ENCODE measurements around the gene SMC6.

SMC6 gene

GRCh38 chr2:17646838-17647701, 106.5 kb downstream of the SMC6 start:
- peak; percentile 18 to 79 for DNase-seq

- DNase-seq, result peak; percentile 24 to 78
Measured at GRCh38 chr2:17646081-17646554, 107.5 kb downstream of the SMC6 start.

GRCh38 chr2:17644997-17645720, 108.5 kb downstream of the SMC6 start:
- DNase-seq, result no peak

GRCh38 chr2:17643031-17643615, 110.5 kb downstream of the SMC6 start:
- DNase-seq, result peak; percentile 53 to 88

- no peak for DNase-seq
Measured at GRCh38 chr2:17640406-17640805, 113.2 kb downstream of the SMC6 start.

- DNase-seq, result peak in 1 of 2 experiments; percentile 50
Measured at GRCh38 chr2:17638196-17638743, 115.3 kb downstream of the SMC6 start.

- DNase-seq, result no peak
Measured at GRCh38 chr2:17637131-17637906, 116.3 kb downstream of the SMC6 start.

GRCh38 chr2:17636257-17636656, 117.4 kb downstream of the SMC6 start:
- DNase-seq, result no peak

- DNase-seq, result peak in 1 of 2 experiments; percentile 54
Measured at GRCh38 chr2:17634997-17635396, 118.6 kb downstream of the SMC6 start.

GRCh38 chr2:17630089-17630488, 123.5 kb downstream of the SMC6 start:
- DNase-seq, result no peak

- DNase-seq, result peak in 1 of 2 experiments; percentile 73
Measured at GRCh38 chr2:17628349-17629261, 125.0 kb downstream of the SMC6 start.

- DNase-seq, result no peak
Measured at GRCh38 chr2:17627434-17627833, 126.2 kb downstream of the SMC6 start.

GRCh38 chr2:17626986-17627385, 126.6 kb downstream of the SMC6 start:
- no peak for DNase-seq

- DNase-seq, result no peak
Measured at GRCh38 chr2:17625446-17625845, 128.2 kb downstream of the SMC6 start.

GRCh38 chr2:17621781-17622180, 131.8 kb downstream of the SMC6 start:
- DNase-seq, result no peak

GRCh38 chr2:17620841-17621240, 132.8 kb downstream of the SMC6 start:
- DNase-seq, result no peak

- peak; percentile 13 to 75 for DNase-seq
Measured at GRCh38 chr2:17620280-17620679, 133.3 kb downstream of the SMC6 start.

GRCh38 chr2:17617955-17618354, 135.7 kb downstream of the SMC6 start:
- DNase-seq, result no peak

- DNase-seq, result no peak
Measured at GRCh38 chr2:17617516-17617915, 136.1 kb downstream of the SMC6 start.

GRCh38 chr2:17616405-17616804, 137.2 kb downstream of the SMC6 start:
- DNase-seq, result no peak

GRCh38 chr2:17615728-17616351, 137.8 kb downstream of the SMC6 start:
- DNase-seq, result peak in 1 of 2 experiments; percentile 12
